GM12875 (cell line): Measurements from ENCODE around the gene GNAZ.

ENCODE experiments used
- H3K4me3 ChIP-seq: one replicate; pipeline ENCODE4 v1.5.1; 2011; ENCODE audit warnings: low read depth, low read length, control low read depth
- CTCF ChIP-seq: IDR thresholded peaks from 2 replicates; pipeline ENCODE4 v1.5.1; 2011; ENCODE audit warnings: low read depth, mild to moderate bottlenecking, control low read depth, inconsistent platforms, low read length, moderate library complexity, borderline replicate concordance; ENCODE audit not compliant: insufficient read depth

Gene GNAZ

DNA sequence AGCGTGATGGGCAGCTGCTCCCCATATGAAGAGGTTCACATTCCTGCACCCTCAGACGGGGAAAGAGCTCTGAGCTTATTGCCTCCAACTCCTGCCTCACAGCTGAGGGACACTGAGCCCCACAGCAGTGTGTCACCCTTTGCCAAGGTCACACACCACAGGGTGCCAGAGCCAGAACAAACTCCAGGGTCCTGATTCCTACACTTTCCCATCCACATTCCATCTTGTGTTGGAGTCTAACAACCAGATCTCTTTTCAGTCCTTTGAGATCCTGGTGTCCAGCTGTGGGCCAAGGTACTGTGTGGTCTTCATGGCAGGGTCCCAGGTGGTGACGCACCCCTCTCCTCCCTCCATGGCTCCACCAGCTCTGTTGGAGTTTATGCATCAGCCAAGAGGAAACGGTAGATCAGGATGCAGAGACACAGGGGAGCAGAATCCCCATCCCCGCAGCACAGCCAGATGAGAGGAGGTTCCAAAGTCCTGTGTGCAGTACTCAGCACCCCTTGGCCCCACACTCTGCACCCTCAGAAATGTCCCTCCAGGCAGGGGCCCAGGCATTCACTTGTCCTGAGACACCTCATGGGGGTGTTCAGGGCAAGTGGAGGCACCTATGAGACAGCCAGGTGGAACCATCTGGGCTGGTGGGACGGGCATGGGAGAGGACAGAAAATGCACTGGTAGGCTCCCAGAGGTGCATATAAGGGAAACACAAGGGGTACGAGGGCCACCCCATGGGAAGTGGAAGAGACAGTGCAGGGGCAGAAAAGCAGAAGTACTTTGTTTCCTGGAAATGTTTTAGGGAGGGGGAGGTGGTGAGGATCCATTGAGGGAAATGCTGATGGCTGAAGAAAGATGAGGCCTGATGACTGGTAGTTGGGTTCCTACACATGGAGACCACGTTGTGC is 32.6 kb upstream of the GNAZ start:
- TF ChIP-seq CTCF = no peak

DNA sequence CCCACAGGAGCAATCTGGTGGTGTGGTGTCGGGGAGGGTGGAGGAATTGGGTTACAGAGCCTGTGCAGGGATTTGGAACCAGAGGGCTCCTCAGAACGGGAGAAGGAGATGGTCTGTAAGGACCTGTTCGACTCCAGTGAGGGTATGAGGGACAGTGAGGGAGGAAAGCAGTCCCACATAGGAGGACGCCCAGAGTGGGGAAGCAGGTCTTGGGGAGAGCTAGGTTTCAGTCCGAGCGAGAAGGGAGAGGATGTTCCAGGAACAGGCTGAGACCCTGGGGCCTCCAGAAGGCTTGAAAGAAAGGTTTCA is 32.0 kb upstream of the GNAZ start:
- no peak overlapping the region for H3K4me3 ChIP-seq
- TF ChIP-seq CTCF = no peak

More for the DNA sequence above, 32.6 kb upstream of the GNAZ start:
- H3K4me3 ChIP-seq = no peak overlapping the region

- no peak overlapping the region for H3K4me3 ChIP-seq
- TF ChIP-seq CTCF = no peak
Observed at GRCh38 chr22:23038902-23039301, 31.4 kb upstream of the GNAZ start.

DNA sequence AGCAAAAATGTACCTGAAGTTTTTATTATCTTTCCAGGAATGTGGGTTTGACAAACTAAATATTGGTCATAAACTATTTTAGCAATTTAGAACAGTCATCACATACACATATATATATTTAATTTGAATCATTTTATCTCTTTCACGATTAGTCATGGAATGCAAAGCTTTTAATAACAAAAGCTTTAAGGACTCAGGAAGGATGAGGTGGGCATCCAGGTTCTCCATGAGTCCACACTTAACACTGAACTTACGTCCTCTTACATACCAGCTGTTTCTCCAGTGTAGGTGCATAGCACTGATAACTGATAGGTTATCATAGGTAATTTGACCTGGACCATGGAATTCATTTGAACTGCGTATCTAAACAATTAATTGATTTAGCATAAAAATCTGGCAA is 28.1 kb upstream of the GNAZ start:
- TF ChIP-seq CTCF = no peak
- H3K4me3 ChIP-seq = no peak overlapping the region

GRCh38 chr22:23044570-23044969 is 25.7 kb upstream of the GNAZ start:
- no peak overlapping the region for H3K4me3 ChIP-seq
- TF ChIP-seq CTCF = no peak

GRCh38 chr22:23045461-23045860 is 24.9 kb upstream of the GNAZ start:
- no peak for TF ChIP-seq CTCF
- H3K4me3 ChIP-seq = no peak overlapping the region

DNA sequence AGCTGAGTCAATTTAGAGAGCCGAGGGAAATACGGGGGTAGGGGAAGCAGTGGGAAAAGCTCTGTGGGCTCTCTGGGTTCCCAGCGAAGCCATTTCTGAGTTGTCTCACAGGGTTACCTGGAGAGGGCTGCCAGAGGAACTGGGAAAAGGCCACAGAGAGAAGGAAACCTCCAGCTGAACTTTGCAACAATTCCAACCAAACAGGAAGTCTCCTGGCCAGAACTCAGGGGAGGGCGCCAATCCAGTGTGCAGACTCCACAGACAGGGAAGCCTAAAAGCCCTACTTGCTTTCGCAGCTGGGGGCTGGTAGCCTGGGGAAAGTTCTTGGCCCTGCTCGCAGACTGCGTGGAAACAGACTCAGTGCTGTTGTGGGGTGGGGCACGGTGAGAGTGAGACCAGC is 23.1 kb upstream of the GNAZ start:
- no peak overlapping the region for H3K4me3 ChIP-seq
- TF ChIP-seq CTCF = no peak
